NOMO-1 treated with DMSO at 0.1 percent for 48 hours (cell line): Measurements from ENCODE around the gene FITM2.
A peak's percentile ranks its signal among the peaks of the same experiment; 100 is the strongest.

Source experiments
- DNase-seq: peaks from one replicate; lab custom pipeline; 2025; ENCODE audit not compliant: unreplicated experiment; lab: John Stamatoyannopoulos, UW

Gene FITM2

DNA sequence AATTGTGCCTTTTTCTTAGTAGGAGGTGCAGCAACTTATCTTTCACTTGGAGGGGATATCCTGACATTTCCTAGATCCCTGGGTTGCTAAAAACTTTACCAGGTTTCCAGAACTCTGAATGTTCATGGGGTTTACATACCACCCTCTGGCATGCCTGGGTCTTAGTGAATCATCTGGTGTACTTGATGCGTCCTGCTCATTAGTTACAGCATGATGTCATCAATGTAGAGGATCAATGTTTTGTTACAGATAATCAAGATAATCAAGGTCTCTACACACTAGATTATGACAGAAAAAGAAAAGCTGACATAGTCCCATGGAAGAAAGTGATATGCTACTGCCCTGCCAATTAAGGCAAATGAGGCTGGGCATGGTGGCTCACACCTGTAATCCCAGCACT is 27.0 kb downstream of the FITM2 start:
- no peak for DNase-seq

GRCh38 chr20:44282192-44282591 is 28.8 kb downstream of the FITM2 start:
- DNase-seq: no peak

GRCh38 chr20:44280387-44280786 is 30.6 kb downstream of the FITM2 start:
- no peak for DNase-seq

DNA sequence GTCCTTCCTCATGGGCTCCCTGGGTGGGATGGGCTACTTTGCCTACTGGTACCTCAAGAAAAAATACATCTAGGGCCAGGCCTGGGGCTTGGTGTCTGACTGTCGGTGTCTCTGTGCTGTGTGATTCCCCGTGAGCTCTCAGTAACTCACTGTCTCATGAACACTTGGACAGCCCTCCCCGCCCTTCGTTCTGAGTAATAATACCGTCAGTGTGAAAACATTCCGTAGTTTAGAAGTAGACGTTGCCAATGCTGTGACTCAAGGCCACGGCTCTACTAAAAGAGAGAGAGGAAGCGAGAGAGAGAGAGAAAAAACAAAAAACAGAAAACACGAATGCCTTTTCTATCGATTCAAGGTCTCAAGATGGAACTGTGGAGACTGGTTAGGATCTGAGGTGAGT is 31.8 kb downstream of the FITM2 start:
- DNase-seq: no peak

GRCh38 chr20:44274303-44275017 is 36.5 kb downstream of the FITM2 start:
- no peak for DNase-seq

DNA sequence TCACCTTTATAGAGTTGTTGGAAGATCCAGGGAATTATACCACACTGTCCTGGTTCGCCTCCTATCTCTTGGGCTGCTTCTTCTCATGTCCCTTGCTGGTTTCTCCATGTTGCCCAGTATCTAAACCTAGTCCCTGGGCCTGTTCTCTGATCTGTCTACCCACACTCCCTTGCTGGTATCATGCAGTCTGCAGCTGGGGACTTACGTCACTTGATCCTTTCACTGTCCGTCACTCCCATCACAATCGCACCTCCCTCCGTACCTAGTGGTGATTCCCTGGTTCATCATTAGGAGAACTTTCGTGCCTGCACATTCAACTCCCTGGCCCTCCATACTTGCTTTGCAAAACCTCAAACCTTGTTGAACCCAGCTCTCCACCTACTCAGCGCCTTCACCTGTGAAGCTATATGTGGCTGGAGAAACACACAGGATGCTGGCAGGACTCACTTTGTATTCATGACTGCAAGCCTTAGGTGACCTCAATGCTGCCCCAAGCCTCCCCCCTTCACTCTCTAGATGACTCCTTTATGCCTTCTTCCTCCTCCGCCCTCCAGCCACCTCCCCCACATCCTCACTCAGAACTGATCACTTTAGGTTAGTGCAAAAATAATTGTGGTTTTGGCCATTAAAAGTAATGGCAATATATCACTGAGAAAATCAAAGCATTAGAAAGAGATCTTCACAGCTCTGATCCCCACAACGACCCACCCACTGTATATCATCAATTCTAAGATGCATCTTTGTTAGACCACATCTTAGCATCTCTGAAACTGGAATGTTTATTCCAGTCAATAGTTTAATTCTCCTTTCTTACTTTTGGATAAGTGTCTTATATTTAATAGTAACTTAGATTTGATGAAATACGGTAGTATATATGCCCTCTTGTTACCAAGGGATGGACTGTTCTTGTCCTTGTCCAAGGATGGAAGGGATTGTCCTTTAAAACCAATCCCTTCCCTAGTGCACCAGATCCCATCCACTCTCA is 37.5 kb downstream of the FITM2 start:
- no peak for DNase-seq

DNA sequence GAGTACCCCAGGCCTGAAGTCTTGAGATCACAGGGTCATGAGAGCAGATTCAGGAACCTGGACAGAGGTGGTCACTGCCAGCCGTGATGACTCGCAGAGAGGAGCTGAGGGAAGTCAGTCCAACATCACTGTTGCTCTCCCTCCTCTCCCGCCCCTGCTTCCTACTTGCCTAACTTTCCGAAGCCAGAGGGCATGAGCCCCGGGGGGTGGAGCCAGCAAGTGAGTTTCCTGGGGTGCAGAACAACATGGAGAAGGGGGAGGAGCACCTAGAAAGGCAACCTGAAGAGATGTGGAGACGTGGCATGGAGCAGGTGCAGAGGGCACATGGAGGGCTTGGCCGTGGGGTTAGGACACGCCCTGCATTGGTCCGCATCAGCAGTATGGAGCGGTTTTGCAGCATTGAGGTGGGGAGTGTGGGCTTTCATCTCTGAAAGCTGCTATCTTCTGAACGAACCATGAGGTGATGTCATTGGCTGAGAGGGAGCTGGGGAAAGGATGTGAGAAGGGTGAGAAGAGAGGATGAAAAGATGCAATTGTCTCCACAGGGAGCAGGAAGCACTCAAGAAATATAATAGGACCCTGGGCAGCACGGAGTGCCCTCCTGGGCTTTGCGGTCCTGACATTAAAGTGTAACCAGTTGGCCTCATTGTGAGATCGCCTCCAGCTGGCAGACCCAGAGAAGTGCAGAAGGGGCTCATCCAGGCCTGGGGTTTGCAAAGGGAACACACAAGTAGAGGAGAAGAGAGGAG is 38.9 kb downstream of the FITM2 start:
- no peak for DNase-seq

DNA sequence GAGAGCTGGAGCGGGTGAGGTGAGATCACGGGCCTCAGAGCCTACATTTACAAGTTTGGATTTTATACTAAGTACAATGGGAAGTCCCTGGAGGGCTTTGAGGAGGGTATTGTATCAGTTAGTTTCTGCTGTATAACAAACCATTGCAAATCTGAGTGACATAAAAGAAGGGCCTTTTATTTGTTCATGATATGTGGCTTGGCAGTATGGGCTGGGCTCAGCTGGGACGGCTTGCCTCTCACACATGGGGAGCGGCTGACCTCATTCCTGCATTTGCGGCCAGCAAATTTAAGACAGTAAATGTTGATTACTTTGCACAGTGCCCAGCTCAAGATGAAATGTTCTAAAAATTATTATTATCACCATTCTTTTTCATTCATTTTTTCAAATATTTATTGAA is 42.2 kb downstream of the FITM2 start:
- DNase-seq: no peak

GRCh38 chr20:44264287-44264686 is 46.7 kb downstream of the FITM2 start:
- DNase-seq: peak; percentile 3

DNA sequence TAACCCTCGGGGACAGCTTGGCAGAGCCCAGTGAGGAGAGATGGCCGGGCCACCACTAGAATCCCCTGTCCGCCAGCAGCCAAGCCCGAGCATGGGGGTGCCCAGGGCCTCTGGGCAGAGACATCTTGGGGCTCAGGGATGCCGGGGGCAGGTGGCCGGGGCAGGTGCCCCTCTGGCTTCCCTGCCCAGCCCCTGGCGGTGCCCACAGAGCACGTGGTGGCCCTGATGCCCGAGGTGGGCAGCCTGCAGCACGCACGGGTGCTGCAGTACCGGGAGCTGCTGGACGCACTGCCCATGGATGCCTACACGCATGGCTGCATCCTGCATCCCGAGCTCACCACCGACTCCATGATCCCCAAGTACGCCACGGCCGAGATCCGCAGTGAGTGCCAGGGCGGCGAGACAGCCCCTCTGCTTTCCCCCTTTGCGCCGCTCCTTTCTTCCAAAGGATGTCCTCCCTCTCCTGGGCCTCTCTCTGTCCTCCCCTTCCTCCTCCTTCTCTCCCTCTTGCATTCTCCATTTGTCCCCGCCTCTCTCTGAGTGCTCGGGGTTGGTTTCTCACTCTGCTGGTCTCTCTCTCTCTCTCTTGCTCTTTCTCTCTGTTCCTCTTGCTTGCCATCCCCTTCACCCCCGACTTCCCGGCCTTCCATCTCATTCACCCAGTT is 52.6 kb downstream of the FITM2 start:
- DNase-seq: no peak

- no peak for DNase-seq
Observed at GRCh38 chr20:44256961-44257360, 54.0 kb downstream of the FITM2 start.

DNA sequence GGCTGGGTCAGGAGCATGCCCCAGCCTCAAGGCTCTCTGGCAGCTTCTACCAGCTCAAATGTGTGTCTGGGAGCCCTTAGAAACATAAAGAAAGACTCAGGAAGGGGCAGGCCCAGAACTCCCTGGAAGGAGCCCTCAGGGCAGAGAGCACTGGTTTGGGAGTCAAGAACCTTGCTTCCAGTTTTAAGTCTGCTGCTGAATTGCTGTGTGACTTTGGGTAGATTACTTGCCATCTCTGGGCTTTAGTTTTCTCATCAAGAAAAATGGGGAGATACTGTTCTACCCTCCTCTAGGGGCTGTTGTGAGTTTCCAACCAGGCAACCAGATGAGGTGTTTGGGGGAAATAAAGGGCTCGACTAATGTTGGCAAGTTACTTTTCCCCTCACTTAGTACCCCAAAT is 55.1 kb downstream of the FITM2 start:
- no peak for DNase-seq

- DNase-seq: no peak
Observed at GRCh38 chr20:44254073-44254472, 56.9 kb downstream of the FITM2 start.

- DNase-seq: no peak
Observed at GRCh38 chr20:44253528-44253927, 57.5 kb downstream of the FITM2 start.
